GM21360 (cell line): ENCODE measurements around the gene PLOD3.
A peak's percentile ranks its signal among the peaks of the same experiment; 100 is the strongest.

Experiments used
- ATAC-seq: cut with Tn5 transposase; IDR thresholded peaks from one replicate; pipeline ENCODE4 v1.9.1; 2021; ENCODE audit warnings: mild to moderate bottlenecking, moderate library complexity; ENCODE audit not compliant: unreplicated experiment

PLOD3 gene

DNA sequence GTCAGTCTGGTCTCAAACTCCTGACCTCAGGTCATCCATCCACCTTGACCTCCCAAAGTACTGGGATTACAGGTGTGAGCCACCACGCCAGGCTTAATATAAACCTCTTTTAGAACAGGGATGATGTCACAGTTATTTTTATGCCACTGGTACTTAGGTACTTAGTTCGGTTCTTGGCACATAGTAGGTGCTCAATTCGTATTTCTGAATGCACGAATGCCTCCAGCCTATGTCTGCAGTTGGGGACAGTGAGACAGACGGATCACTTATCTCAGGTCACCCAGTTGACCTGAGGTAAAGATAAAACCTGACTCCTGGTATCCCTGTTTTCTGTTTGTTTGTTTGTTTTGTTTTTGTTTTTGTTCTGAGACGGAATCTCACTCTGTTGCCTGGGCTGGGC lies 31.2 kb downstream of the PLOD3 start:
- no peak for ATAC-seq

DNA sequence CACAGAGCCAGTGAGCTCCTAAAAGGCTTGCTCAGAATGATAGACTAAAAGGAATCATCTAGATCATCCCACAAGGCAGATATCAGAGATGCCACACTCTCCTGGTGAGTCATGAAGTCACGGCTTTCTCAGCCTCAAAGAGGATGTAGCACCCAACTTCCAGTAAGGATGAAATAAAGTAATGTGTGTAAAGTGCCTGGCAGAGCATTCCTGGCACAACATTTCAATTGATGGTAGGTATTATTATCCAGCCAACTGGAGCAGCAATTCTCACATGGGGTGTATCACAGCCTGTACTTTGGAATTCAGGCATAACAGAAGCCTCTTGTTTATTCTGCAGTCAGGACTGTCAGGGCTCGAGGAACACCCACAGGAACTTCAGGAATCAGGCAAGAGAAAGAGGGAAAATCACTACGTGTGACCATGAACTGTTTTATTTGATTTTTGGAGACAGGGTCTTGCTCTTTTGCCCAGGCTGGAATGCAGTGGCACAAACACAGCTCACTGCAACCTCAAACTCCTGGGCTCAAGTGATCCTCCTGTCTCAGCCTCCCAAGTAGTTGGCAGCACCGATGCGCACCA lies 32.0 kb downstream of the PLOD3 start:
- ATAC-seq = no peak

DNA sequence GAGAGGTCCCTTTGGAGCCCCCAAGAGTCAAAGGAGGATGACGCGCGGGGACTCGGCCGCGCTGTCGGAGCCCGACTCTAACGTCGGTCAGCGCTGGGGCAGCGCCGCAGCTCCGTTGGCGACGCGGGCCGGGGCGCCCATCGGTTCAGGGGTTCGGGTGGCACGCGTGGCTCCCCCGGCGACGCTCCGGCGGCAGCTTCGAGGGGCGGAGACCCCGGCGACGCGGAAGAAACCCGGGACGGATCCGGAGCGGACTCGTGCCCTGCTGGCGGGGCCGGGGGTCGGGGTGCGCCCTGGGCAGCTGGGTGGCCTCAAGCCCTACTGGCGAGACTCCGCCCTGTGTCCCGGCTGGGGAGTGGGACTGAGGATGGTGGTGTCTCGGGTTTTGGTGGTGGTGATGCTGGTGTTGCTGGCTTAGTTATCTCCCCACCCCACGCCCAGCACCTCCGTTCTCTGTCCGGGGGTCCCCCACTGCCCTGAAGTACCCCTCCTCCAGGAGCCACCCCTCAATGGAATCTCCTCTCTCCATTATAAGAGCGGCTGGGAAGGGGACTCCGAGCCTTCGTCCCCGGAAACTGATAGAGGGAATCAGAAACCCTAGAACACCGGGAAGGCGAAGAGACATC lies 37.1 kb downstream of the PLOD3 start, which contains the start of gene NAT16:
NAT16 (minus strand) TSS at position 164 of the 626 bp plus-strand sequence. CDS start 5,486 bp downstream, outside the sequence.
- no peak for ATAC-seq

DNA sequence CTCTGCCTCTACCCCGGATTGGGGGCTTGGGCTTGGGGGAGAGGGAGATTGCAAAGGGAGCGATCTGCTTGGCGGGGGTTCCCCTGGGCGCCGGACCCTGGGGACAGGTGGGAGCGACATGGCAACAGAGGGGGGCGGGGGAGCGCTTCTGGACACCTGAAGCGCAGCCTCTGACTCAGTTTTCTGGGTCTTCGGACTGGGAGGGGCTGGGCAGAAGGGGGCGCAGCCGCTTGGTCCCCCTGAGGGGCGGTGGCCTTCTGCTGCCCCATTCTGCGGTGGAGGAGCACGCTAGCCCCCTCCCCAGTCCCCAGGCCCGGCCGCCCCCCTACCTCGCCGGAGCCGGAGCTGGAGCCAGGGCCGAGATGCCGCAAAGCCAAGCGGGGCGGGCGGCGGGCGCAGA lies 37.7 kb downstream of the PLOD3 start:
- no peak for ATAC-seq

DNA sequence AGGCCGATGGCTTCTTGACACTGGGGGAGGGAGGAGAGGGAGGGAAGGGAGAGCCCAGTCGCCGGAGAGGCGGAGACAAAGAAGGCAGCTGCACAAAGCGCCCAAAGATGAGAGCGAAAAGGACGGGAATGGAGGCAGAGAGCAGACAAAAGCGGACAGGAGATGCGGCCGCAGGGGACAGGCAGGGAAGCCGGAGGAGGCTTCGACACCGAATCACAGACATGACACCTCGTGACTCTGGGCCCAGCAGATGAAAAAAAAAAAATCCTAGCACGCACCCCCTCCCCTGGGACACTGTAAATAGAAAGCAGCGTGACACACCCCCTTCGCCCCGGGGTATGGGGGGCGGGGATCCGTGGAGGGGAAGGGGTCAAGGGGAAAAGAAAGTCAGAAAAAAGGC lies 38.3 kb downstream of the PLOD3 start:
- ATAC-seq = no peak

DNA sequence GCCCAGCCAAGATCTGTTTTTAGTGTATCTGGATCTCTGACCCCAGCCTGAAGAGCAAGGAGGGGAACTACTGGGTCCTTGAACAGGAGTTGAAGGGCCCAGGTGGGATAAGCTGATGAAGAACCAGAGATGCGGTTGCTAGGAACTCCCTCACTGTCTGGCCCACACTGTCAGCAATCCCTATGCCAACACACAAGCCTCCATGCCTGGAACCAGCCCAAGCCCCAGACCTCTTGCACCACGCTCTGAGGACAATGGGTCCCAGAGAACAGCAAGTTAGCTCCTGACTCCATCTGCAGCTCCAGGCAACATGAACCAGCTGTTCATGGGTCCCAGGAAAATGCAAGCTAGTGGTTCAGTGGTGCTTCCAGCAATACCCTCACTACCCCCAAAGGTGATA lies 39.7 kb downstream of the PLOD3 start:
- no peak for ATAC-seq

DNA sequence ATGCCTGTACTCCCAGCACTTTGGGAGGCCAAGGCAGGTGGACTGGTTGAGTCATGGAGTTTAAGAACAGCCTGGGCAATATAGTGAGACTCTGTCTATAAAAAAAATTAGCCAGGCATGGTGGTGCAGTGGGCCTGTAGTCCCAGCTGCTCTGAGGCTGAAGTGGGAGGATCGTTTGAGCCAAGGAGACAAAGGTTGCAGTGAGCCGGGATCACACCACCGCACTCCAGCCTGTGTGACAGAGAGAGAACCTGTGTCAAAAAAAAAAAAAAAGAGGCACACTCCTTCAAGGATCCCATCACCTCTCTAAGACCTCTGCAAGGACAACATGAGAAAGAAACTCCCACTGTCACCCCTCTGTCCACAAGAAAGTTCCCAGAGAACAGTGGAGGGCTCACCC lies 41.7 kb downstream of the PLOD3 start:
- ATAC-seq = no peak

DNA sequence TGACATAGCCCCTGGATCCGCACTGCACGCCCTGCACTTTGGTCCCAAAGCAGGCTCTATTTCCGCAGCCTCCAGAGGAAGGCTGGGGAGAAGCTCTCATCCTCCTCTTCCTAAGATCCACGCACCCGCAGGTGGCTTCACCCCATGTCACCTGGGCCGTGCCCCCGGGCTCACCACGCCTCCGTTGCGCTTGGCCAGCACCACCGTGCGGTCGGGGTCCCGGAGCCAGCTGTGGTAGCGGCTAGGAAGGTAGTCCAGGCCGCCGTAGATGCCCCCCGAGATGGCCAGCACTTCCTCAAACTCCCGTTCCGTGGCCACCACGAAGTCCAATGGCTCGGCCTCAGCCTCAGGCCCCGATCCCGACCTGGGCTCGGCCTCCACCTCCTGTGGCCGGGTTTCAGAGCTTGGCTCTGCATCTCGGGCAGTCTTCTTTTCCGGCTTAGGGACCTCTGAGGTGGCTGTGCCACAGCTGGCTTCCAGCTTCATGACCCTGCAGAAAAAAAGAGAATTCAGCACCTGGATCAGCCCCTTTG lies 43.0 kb downstream of the PLOD3 start:
- no peak for ATAC-seq

DNA sequence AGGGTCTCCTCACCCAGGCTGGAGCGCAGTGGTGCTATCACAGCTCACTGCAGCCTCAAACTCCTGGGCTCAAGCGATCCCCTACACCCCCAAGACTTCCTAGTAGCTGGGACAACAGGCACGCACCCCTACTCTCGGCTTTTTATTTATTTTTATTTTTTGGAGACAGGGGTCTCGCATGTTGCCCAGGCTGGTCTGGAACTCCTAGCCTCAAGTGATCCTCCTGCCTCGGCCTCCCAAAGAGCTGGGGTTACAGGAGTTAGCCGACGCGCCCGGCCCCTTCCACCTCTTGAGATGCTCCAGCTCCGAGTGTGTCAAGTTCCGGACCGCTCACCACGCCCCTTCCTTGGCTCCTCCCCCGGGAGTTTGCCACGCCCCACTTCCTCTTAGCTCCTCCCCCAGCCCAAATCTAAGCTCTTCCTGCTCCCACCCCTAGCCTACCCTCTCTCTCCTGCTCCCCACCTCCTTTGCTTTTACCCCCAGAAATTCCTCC lies 43.6 kb downstream of the PLOD3 start:
- ATAC-seq = peak; percentile 48

DNA sequence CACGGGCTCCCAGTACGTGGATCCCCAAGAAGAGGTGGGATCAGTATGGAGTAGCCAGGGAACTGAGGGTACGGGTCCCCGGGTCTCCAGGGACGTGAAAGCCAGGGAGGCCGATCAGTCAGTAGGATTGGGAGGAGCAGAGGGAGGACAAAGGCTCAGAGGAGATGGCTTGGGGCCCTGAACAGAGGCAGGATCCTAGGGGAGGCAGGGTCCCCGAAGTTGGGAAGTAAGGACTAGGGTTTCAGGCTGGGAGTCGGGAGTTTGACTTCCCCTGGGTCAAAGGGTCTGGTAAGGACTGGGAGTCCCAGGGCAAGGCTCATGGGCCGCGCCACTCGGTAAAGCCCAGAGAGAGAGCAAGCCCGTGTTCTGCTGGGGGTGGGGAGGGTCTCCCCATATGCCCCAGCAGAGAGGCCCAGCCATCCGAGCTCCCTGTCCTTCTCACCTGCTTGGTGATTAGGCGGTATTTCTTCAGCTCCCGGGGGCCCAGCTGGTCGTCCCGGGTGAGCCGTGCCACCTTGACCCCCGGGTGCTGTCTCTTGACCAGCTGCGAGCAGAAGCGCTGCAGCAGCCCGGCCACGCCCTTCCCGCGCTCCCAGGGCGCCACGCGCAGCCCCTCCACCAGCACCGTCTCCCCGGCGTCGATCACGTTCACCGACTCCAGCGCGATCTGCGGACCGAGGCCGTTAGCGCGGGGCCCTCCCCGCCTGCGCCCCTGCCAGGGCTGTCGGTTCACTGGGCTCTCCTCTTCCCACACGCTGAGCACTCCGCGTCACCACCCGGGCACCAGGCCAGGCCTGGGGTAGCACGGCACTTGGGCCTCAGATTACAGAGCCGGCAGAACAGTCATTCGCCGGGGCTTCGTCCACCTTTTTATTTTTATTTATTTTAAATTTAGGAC lies 44.3 kb downstream of the PLOD3 start:
- no peak for ATAC-seq

DNA sequence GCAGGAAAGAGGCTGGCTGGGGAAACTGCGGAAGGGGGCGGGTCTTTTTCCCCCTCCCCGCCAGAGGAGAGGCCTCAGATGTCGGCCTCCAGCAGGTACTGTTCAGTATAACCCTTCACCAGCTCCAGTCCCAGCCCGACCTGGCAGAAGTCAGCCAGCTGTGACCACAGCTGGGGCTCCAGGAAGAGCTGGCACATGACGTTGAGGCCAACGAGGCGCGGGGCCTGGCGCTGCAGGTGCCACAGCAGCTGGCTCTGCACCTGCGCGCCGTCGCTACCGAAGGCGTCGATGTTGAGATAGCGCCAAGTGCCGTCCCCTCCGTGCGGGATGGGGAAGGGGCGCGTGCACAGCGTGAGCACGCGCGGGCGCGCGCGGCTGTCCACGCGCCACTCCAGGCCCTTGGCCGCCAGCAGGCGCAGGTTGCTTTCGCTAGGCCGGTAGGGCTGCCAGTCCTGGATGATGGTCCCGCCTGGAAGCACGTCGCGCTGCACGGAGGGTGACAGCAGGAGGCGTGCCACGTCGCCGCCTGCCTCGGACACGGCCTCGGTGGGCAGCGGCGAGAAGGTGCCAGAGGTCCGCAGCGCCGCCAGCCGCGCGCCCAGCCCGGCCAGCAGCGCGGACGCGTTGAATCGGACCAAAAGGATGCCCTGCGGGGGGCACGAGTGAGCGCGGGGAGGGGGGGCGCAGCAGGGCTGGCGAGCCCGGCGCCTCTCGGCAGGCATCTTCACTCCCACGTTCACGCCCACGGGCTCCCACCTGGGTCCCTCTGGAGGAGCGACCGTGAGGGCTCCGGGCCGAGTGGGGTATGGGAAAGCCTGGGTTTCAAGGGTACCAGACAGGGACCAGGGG lies 45.2 kb downstream of the PLOD3 start:
- ATAC-seq = no peak

DNA sequence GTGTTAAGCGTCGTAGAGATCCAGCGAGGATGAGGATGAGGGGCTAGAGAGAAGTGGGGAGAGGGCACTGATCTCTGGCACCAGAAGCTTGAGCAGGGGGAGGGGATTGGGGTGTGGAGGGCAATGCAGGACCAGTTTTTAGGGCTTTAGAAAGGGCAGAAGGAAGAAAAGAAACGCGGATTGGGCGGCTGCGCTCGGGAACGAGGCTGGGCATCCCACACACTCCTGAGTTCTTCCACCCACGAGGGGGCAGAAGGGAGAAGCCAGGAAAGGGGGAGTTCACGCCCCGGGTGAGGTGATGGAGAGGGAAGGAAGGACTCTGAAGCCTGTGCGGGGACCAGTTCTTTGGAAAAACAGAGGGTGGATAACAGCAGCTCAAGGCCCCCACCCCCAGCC lies 45.9 kb downstream of the PLOD3 start:
- no peak for ATAC-seq

DNA sequence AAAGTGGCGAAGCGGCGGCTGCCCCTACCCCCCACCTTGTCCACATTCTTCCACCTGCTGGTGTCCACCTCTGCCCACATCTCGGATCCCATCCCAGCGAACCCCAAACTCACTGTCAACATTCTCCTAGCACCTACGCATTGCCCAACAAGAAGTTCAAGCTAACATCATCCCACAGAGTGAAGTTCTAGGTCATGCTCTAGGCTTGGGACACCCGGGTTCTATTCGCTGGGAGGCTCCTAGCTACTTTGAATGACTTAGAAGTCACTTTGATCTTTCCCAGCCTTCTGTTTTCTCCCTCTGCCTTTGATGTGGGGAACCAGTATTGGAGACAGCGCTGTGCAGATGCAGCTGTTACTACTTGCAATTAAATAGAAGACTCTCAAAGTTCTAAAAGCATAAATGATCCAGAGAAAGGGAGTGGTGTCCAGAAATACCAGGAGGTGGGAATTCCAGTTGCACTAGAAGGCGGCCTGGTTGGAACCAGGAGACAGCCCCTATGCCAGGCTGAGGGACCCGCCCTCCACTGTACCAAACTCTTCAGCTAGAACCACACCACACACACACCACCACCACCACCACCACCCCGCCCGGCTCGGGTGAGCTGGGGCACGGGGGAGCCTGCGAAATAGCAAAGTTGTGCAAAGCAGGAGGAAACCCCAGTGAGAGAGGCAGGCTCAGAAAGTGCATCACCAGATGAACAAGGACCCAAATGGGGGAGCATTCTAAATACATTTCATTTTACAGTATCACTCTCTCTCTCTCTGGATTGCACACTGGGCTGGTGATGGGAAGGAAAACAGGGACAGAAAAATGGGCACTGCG lies 46.6 kb downstream of the PLOD3 start:
- no peak for ATAC-seq

DNA sequence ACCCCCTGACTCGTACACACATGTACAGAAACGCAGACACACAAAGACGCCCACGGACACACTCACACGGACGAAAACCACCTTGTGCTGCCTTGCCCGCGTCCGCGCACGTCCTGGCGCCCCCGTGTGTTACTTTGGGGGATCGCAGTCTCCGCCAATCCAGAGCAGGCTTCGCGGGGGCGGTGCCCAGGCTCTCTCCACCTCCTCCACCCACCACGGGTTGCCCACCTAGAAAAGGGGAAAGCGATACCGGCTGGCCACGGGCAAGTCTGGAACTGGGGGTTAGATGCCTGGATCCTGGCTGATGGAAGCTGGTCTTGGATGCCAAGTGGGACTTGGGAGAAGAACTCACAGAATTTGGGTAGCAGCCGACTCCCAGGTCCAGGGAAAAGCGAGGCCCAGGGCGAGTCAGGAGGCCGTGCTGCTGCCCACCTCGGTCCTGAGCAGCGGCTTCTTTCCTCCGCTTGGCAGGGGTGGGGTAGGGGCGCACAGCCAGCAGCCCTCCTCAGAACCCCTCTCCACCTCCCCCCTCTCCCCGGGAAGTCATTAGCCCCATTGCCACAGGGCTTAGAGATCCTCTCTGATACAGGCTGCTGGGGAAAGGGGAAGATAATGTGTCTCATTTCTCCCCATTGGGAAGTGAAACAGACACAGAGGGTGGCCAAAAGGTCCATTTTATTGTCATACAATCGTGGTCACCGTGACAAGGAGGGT lies 47.4 kb downstream of the PLOD3 start:
- no peak for ATAC-seq

DNA sequence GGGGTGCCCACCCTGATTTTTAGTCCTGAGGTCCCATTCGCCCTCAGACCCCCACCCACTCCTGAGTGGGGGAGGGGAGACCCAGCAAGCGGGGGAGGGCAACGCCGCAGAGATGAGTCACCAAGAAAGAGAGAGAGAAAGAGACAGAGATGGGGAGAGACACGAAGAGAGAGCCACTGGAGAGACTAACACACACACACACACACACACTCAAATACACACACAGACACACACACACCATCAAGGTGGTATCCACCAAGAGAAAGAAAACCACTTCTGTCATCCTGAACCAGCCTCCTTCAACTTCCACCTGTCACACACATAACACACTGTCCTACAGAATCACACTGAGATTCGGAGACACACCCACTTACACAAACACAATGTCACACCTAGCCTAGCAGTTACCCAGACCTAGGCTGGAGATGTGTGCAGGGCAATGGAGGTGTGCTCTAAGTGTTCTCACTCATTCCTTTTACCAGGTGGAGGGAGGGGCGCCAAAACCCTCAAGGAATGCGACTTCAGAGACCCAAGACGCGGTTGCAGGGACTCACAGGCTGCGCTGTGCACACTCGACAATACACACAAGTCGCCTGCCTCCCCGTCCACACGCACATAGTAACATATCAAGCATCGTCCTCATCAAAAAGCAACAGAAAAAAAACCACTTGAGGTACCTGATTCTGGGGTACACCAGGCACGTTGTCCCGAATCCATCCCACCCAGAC lies 48.1 kb downstream of the PLOD3 start:
- ATAC-seq = no peak

DNA sequence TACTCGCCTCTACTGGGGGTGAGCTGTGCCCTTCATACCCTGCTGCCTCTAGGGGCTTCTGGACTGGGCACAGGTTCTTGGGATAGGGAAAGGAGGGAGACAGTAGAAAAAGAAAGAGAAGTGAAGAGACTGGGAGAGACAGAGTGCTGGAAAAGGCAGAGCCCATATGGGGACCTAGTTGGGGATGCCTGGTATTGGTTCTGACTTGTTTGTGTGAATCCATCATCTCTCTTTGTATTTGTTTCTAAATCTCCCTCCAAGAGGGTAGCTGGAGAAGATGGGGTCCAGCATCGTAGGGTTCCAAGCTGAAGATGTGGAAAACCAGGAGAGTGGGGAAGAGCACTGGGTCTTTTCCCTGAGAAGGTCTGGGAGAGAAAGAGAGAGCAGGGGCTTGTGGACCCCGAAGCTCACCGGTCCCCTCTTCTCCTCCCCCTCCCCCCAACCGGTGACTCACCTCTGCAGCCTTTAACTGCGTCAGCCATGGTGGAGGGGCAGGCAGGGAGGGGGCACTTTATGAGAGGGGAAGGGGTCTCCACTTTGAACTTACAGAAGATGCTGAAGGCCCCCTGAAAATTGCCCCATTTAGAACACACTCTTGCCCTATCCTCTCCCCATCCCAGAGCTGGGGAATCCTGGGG lies 48.9 kb downstream of the PLOD3 start:
- ATAC-seq = no peak

DNA sequence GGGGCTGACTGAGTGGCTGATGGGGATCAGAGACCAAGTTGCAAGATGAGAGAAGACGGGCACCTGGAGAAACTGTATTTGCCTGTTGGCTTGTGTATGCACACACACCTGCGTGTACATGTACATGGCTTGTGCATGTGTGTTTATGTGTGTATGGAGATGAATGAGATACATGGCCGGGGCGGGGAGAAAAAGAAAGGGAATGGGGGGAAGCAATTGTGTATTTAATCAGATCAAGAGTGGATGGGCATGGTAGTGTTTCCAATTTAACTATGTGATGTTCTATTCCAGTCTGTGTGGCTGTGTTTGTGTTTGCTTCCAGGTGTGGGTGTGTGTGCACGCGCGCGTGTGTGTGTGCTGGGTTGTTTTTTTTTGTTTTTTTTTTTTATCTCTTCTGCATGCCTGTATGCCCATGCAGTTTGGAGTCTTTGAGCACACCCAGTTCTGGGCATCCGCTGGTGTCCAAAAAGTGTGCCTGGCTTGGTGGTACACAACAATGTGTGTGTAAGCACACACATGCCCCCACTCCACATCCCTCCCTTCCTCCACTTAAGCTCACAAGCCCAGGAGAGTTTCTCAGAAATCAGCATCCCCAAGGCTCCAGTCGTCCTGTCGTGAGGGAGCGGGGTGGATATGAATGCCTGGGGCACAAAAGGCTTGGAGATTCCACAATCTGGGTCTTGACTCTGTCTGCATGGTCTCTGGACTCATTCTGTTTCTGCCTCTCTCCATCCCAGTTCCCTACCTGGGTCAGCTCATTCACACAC lies 49.6 kb downstream of the PLOD3 start:
- no peak for ATAC-seq
